ENCODE results near the gene PCSK9. TPM values are rescaled to one million over a fixed set of nuclear protein-coding genes. Genes with fewer than 3 reads are reported as not detected.

Gene PCSK9
- total and polyA plus RNA-seq, 7 donors, result under 0.01 to 0.03 TPM; not detected in 5

DNA sequence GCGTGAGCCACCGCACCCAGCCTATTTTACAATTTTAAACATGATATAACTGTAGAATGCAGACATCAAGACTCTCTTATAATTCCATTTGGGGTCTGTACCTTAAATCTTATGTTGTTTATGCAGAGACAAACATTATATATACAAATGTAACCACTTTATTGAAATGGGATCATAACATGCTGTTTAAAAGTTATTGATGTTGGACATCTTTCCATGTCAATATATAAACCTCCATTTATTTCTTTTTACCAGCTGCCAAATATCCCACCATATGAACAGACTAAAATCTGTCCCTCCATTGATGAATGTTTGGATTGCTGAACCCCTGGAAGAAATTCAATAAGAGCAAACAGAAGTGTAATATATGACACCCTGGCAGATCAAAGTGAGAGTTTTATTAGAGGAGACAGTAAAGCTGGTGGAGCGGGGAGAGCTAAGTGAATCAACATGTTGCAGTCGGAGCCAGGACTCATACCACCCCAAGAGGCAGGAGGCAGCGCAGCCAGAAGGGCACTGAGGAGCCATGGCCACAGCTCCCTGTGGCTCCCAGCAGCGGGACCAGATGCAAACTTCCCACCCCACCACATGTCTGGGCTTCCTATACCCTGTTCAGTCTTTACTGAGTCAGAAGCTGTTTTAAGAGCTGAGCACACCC is 4.7 kb upstream of the PCSK9 start:
- H3K27me3 ChIP-seq (ENCODE audit: insufficient read depth in 3 of 3, low read length in 2 of 3), result peaks cover 0 to 50% (median 6%) of the 10 kb centered on the region in 3 donors
- intact Hi-C loops (cut with DNase I), result no loop called here

DNA sequence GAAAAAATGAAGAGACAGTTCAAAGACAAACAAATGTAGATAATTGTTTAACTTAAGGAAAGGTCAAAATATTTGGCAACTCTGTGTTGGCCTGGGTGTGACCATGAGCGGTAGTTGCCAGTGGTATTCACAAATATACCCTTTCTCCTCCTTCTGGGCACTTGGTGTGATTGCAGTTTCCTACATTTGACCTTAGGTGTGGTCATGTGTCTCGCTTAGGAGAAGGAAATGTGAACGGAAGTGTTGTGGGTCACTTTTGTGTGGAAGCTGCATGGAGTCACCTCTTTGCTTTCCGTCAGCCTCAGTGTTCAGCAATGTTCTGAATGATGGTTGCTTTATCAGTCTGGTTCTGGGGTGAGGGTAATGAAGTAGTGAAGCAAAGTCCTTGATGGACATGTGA is 3.4 kb upstream of the PCSK9 start:
- no peak for ATAC-seq
- H3K27ac ChIP-seq, result no peak overlapping the region
- peaks cover 0 to 56% (median 11%) of the 10 kb centered on the region in 3 donors for H3K27me3 ChIP-seq (ENCODE audit: insufficient read depth in 3 of 3, low read length in 2 of 3)
- TF ChIP-seq CTCF (IDR thresholded peaks at IDR 0.05), result no peak
- H3K4me3 ChIP-seq, result no peak overlapping the region
- no peaks in the 10 kb centered on the region for H3K9me3 ChIP-seq
- WGBS, 3 donors, result 70 to 73% (median 71%) methylated on average over 4 of the region's 4 CpGs
- DNase-seq, result no peak
- H3K4me1 ChIP-seq, result peaks cover 6% of the 10 kb centered on the region
- H3K36me3 ChIP-seq (ENCODE audit: insufficient read depth in 1 of 2, low read depth in 1 of 2), result no peaks in the 10 kb centered on the region
- intact Hi-C loops (cut with DNase I), result no loop called here

More for the DNA sequence above, 4.7 kb upstream of the PCSK9 start:
- Histone ChIP-seq H3K4me1 (peaks cover 2% of the 10 kb centered on the region), H3K27ac (no peak overlapping the region), H3K9me3 (no peaks in the 10 kb centered on the region), H3K4me3 (no peak overlapping the region), H3K36me3 (ENCODE audit: insufficient read depth in 1 of 2, low read depth in 1 of 2) (no peaks in the 10 kb centered on the region)
- TF ChIP-seq CTCF (IDR thresholded peaks at IDR 0.05), result no peak
- ATAC-seq, result no peak
- DNase-seq, result no peak
- WGBS, 3 donors, result 79 to 82% (median 80%) methylated on average over 6 of the region's 6 CpGs

DNA sequence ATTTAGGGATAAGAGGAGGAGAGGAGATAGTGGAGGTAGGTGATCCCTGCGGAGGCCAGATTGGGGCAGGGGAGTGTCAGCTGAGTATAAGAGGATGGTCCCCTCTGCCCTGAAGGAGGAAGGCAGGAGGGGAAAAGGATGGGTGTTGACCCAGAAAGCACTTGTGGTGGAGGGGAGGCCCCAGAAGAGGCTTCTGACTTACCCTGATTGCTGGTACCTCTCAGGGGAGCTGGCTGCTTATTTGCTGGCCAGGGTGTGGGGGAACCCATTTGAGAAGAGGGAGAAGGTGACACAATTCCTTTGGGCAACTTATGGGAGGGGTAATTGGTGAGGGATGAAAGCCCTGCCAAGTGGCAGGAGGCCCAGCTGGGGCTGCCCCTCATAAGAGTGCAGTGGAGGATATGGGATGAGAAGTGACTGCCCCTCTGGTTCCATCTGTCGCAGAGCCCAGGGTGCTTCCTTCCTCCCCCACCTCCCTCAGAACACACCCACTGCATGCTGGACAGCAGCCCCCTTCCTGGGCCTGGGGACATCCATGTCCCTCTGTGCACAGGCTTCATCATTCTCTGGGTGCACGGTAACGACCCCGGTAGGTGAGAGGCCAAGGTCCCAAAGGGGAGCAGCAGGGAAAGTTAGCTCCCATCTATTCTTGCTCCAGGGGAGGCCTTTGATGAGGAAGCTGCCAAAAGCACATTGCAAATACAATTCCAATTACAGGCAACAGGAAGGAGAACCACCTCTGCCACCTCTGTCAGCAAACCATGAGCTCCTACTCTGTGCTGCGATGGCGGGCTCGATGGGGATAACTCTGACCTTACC is 1.4 kb upstream of the PCSK9 start:
- Histone ChIP-seq H3K4me1 (peaks cover 6% of the 10 kb centered on the region), H3K9me3 (no peaks in the 10 kb centered on the region), H3K27ac (no peak overlapping the region), H3K27me3 (ENCODE audit: insufficient read depth in 3 of 3, low read length in 2 of 3) (peaks cover 0 to 56% (median 11%) of the 10 kb centered on the region in 3 donors), H3K4me3 (no peak overlapping the region), H3K36me3 (ENCODE audit: insufficient read depth in 1 of 2, low read depth in 1 of 2) (no peaks in the 10 kb centered on the region)
- ATAC-seq, result no peak
- no peak for TF ChIP-seq CTCF (IDR thresholded peaks at IDR 0.05)
- intact Hi-C loops (cut with DNase I), result no loop called here
- WGBS, 3 donors, result 82 to 87% (median 86%) methylated on average over 8 of the region's 8 CpGs
- DNase-seq, result no peak

DNA sequence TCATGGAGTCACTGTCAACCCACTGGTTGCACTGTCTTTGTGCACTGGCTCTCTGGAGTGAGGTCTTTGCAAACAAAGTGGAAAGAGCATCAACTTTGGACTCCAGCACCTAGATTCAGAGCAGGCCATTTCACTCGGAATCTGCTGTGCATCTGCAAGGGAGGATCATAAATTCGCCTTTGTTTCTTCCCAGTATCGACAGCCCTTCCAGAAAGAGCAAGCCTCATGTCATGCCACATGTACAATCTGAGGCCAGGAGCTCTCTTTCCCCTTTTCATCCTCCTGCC is 853 bp upstream of the PCSK9 start:
- intact Hi-C loops (cut with DNase I), result no loop called here
- Histone ChIP-seq H3K4me3 (no peak overlapping the region), H3K4me1 (peaks cover 6% of the 10 kb centered on the region), H3K9me3 (no peaks in the 10 kb centered on the region), H3K36me3 (ENCODE audit: insufficient read depth in 1 of 2, low read depth in 1 of 2) (no peaks in the 10 kb centered on the region), H3K27me3 (ENCODE audit: insufficient read depth in 3 of 3, low read length in 2 of 3) (peaks cover 0 to 56% (median 8%) of the 10 kb centered on the region in 3 donors), H3K27ac (no peak overlapping the region)
- ATAC-seq, result no peak
- DNase-seq, result no peak
- TF ChIP-seq CTCF (IDR thresholded peaks at IDR 0.05), result no peak
- WGBS, 3 donors, result 87 to 95% (median 92%) methylated on average over 3 of the region's 3 CpGs
